GM21390 (cell line): ENCODE results near the gene ZNF554.

ENCODE experiments used
- ATAC-seq: cut with Tn5 transposase; IDR thresholded peaks from one replicate; pipeline ENCODE4 v1.9.1; 2021; ENCODE audit not compliant: unreplicated experiment

The ZNF554 gene

GRCh38 chr19:2819540-2820111, at the start of gene ZNF554:
Gene ZNF554 (plus strand): TSS chr19:2819868. CDS start chr19:2820072, 204 bp downstream.
- peak; percentile 83 for ATAC-seq

GRCh38 chr19:2770055-2771013, 49.3 kb upstream of the ZNF554 start:
- no peak for ATAC-seq

GRCh38 chr19:2771786-2772674, 47.6 kb upstream of the ZNF554 start:
- ATAC-seq: no peak

- no peak for ATAC-seq
These were observed 45.5 kb upstream of the ZNF554 start for GRCh38 chr19:2774083-2774679.

- no peak for ATAC-seq
These were observed 44.6 kb upstream of the ZNF554 start for GRCh38 chr19:2774953-2775555.

GRCh38 chr19:2775556-2776430, 43.9 kb upstream of the ZNF554 start:
- ATAC-seq: no peak

GRCh38 chr19:2777952-2778683, 41.5 kb upstream of the ZNF554 start:
- no peak for ATAC-seq

- ATAC-seq: no peak
These were observed 40.4 kb upstream of the ZNF554 start for GRCh38 chr19:2779121-2779740.

- no peak for ATAC-seq
These were observed 39.4 kb upstream of the ZNF554 start for GRCh38 chr19:2780284-2780683.

GRCh38 chr19:2782329-2782935, 37.2 kb upstream of the ZNF554 start:
- no peak for ATAC-seq

- peak; percentile 76 for ATAC-seq
These were observed 36.5 kb upstream of the ZNF554 start, which contains the start of gene SGTA for GRCh38 chr19:2782936-2783780. Gene SGTA (minus strand): TSS chr19:2783273. CDS start chr19:2769068, 14,205 bp downstream.

- ATAC-seq: no peak
These were observed 35.9 kb upstream of the ZNF554 start for GRCh38 chr19:2783781-2784145.

GRCh38 chr19:2785244-2785997, 34.2 kb upstream of the ZNF554 start, which contains the start of gene THOP1:
Gene THOP1 (plus strand): TSS chr19:2785503. CDS start chr19:2785663, 160 bp downstream.
- ATAC-seq: peak; percentile 53

GRCh38 chr19:2787115-2787514, 32.6 kb upstream of the ZNF554 start:
- no peak for ATAC-seq

GRCh38 chr19:2788237-2788636, 31.4 kb upstream of the ZNF554 start:
- ATAC-seq: no peak

- no peak for ATAC-seq
These were observed 29.5 kb upstream of the ZNF554 start for GRCh38 chr19:2790194-2790556.
